A549 (cell line): ENCODE data around the gene KRTAP12-1. TPM values are rescaled to one million over a fixed set of nuclear protein-coding genes. Genes with fewer than 3 reads are reported as not detected.
"Not testable (repeated sequence)": the region's sequence is repeated elsewhere in the genome, so short reads cannot be mapped to it uniquely, and the experiment has no call there.

Source experiments
- ATAC-seq, 2 experiments: fragments of 200-7000 bp in 1 of 2; fragments of >200 bp in 1 of 2; cut with Nextera tagmentation in 1 of 2; cut with Tn5 transposase in 1 of 2; 3 replicates each; pipeline versions ENCODE4 v1.8.0 to v1.9.1; 2018 to 2020; ENCODE audit warnings: mild to moderate bottlenecking in 1 of 2, moderate library complexity in 1 of 2
- CTCF ChIA-PET: fragments of 300-600 bp; sonication (Branson Sonifier 250); formaldehyde crosslinking; extraction: SDS; loops from one replicate; lab custom pipeline; 2021; ENCODE audit warnings: antibody characterized with exemption, inconsistent platforms; lab: Yijun Ruan, JAX
- POLR2A ChIA-PET: fragments of 350-600 bp; formaldehyde crosslinking; extraction: SDS; loops from one replicate; lab custom pipeline; 2021; ENCODE audit warnings: antibody characterized with exemption, inconsistent platforms; lab: Yijun Ruan, JAX
- DNase-seq, 2 experiments: peaks; one replicate each; pipeline versions ENCODE4 v3.0.0 to v3.0.0-alpha.2; 2011 to 2016; ENCODE audit warnings: low read depth in 1 of 2, low spot score in 1 of 2
- FAIRE-seq: peaks from 2 replicates; lab custom pipeline; 2011; peaks lifted over from hg19 to GRCh38; lab: Jason Lieb, UNC
- H3K27ac ChIP-seq, 2 experiments: fragments of >200 bp; sonication (Bioruptor Twin); formaldehyde crosslinking; 3 replicates each; pipeline ENCODE4 v1.5.1; 2016 to 2017
- H3K4me1 ChIP-seq: fragments of >200 bp; sonication (Bioruptor Twin); formaldehyde crosslinking; 3 replicates; pipeline ENCODE4 v1.6.1; 2016
- H3K4me2 ChIP-seq: fragments of >200 bp; sonication (Bioruptor Twin); formaldehyde crosslinking; 3 replicates; pipeline ENCODE4 v1.6.1; 2016
- H3K4me3 ChIP-seq: fragments of >200 bp; sonication (Bioruptor Twin); formaldehyde crosslinking; 3 replicates; pipeline ENCODE4 v1.5.1; 2016
- H3K9me3 ChIP-seq: fragments of >200 bp; sonication (Bioruptor Twin); formaldehyde crosslinking; 3 replicates; pipeline ENCODE4 v1.6.1; 2016
- BHLHE40 ChIP-seq: IDR thresholded peaks from 2 replicates; pipeline ENCODE4 v1.6.1; 2012; ENCODE audit warnings: low read depth, low read length, inconsistent platforms
- CBX2 ChIP-seq: fragments of 200-600 bp; sonication (generic); IDR thresholded peaks from 2 replicates; pipeline ENCODE4 v1.6.1; 2016; ENCODE audit warnings: low read depth, mild to moderate bottlenecking, borderline replicate concordance
- EHMT2 ChIP-seq: fragments of 200-600 bp; sonication (generic); IDR thresholded peaks from 2 replicates; pipeline ENCODE4 v1.6.1; 2016; ENCODE audit warnings: antibody characterized with exemption, low read depth, mild to moderate bottlenecking, moderate library complexity
- ESRRA ChIP-seq: fragments of 150-350 bp; IDR thresholded peaks from 2 replicates; pipeline ENCODE4 v1.6.1; 2014; ENCODE audit warnings: mild to moderate bottlenecking, low read length, borderline replicate concordance
- FOXS1 ChIP-seq: fragments of 250-450 bp; sonication (Bioruptor Pico); IDR thresholded peaks from 2 replicates; pipeline ENCODE4 v1.5.0; 2020; ENCODE audit warnings: mild to moderate bottlenecking, moderate library complexity
- HDAC2 ChIP-seq: fragments of 200-600 bp; sonication (generic); IDR thresholded peaks from 2 replicates; pipeline ENCODE4 v1.6.1; 2016
- HEYL ChIP-seq: fragments of 250-450 bp; sonication (Bioruptor Pico); IDR thresholded peaks from 2 replicates; pipeline ENCODE4 v1.8.0; 2021; ENCODE audit warnings: mild to moderate bottlenecking, moderate library complexity
- HOXB5 ChIP-seq: fragments of 250-450 bp; sonication (Bioruptor Pico); IDR thresholded peaks from 2 replicates; pipeline ENCODE4 v1.5.0; 2020; ENCODE audit warnings: mild to moderate bottlenecking, moderate library complexity
- JUN ChIP-seq, 2 experiments: fragments of >200 bp; sonication (Bioruptor Twin); formaldehyde crosslinking; IDR thresholded peaks; 2 replicates in 1 of 2; 3 replicates in 1 of 2; pipeline ENCODE4 v1.6.1; 2016 to 2017
- NFE2L2 ChIP-seq: fragments of 150-350 bp; conservative IDR thresholded peaks from 2 replicates; pipeline ENCODE4 v1.6.1; 2014; ENCODE audit warnings: low read length
- NR3C1 ChIP-seq: fragments of >200 bp; sonication (Bioruptor Twin); formaldehyde crosslinking; IDR thresholded peaks from 3 replicates; pipeline ENCODE4 v1.6.1; 2017
- PHF8 ChIP-seq: fragments of 200-600 bp; sonication (generic); IDR thresholded peaks from 2 replicates; pipeline ENCODE4 v1.6.1; 2016; ENCODE audit warnings: low read depth, mild to moderate bottlenecking, antibody characterized with exemption, moderate library complexity, borderline replicate concordance
- POLR2A ChIP-seq: IDR thresholded peaks from 2 replicates; pipeline ENCODE4 v1.6.1; 2012; ENCODE audit warnings: mild to moderate bottlenecking, low read length
- RFX5 ChIP-seq: fragments of 450-650 bp; IDR thresholded peaks from 2 replicates; pipeline ENCODE4 v1.7.1; 2014; ENCODE audit warnings: antibody characterized with exemption, mild to moderate bottlenecking, moderate library complexity
- ZC3H11A ChIP-seq: fragments of 450-650 bp; IDR thresholded peaks from 2 replicates; pipeline ENCODE4 v1.6.1; 2014; ENCODE audit warnings: antibody characterized with exemption, mild to moderate bottlenecking
- ZFP36 ChIP-seq: fragments of 450-650 bp; IDR thresholded peaks from 2 replicates; pipeline ENCODE4 v1.6.1; 2014; ENCODE audit warnings: borderline replicate concordance; ENCODE audit not compliant: partially characterized antibody
- WGBS: methylation state at CpG from one replicate; pipeline ENCODE4 v1.1.6; 2017; ENCODE audit errors: missing lambda C conversion rate; 5-methylcytosine and 5-hydroxymethylcytosine counted together
- polyA plus RNA-seq, 4 experiments: library from polyadenylated mRNA; depleted of rRNA in 3 of 4; stranded (reverse); fragments of >200 nt; fragmentation: RNase III in 1 of 4; extraction: RNeasy Plus Mini Kit Qiagen cat#74134 plus additional on column Dnase treatment in 1 of 4; gene quantifications; 2 replicates in 3 of 4; 3 replicates in 1 of 4; pipeline ENCODE4 v1.2.3, GENCODE V29; 2011 to 2017
- TF ChIP-seq, protein P1 (sequence below): fragments of 450-650 bp; IDR thresholded peaks from 2 replicates; pipeline ENCODE4 v1.6.1; 2014; ENCODE audit warnings: antibody characterized with exemption
- TF ChIP-seq, protein P2 (sequence below): fragments of 200-600 bp; sonication (generic); IDR thresholded peaks from 2 replicates; pipeline ENCODE4 v1.6.1; 2016; ENCODE audit warnings: antibody characterized with exemption, mild to moderate bottlenecking, moderate library complexity
- TF ChIP-seq, protein P3 (sequence below): fragments of >200 bp; sonication (Bioruptor Twin); formaldehyde crosslinking; IDR thresholded peaks from 3 replicates; pipeline ENCODE4 v1.5.1; 2016

Gene KRTAP12-1
- polyA plus RNA-seq, 2 of the 4 experiments (the other 2 are of a cell fraction): not detected

DNA sequence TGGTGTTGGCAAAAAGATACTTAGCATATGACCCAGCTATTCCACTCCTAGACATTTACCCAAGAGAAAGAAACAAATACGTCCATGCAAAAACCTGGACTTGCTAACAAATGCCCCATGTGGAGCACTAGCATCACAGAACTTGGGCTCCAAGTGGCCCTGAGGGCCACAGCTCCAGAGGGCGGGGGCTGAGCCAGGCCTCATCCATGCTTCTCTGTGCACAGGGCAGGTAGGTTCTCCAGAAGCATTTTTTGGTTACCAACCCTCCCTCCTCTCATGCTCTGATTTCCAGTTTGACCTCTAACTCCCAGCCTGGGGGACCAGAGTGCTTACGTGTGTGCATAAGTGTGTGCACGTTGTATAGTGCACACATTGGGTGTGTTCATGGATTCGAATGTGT lies 17.3 kb downstream of the KRTAP12-1 start (continued):
- TF ChIP-seq CBX2 (no peak), POLR2A (no peak), HDAC2 (no peak), FOXS1 (CRISPR knock-in tag) (no peak), NFE2L2 (no peak)

DNA sequence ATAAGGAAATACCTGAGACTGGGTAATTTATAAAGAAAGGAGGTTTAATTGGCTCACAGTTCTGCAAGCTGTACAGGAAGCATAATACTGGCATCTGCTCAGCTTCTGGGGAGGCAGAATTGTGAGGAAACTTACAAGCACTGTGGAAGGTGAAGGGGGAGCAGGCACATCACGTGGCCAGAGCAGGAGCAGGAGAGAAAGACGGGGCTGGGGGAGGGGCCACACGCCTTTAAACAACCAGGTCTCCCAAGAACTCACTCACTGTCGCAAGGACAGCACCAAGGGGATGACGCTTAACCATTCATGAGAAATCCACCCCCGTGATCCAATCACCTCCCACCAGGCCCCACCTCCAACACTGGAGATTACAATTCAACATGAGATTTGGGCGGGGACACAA lies 20.4 kb downstream of the KRTAP12-1 start:
- H3K9me3 ChIP-seq, POLR2A ChIA-PET, ATAC-seq, CTCF ChIA-PET, H3K27ac ChIP-seq, H3K4me1 ChIP-seq, H3K4me3 ChIP-seq, DNase-seq, H3K4me2 ChIP-seq, FAIRE-seq: not testable (repeated sequence)
- WGBS: 31% methylated on average over 7 of the region's 7 CpGs

DNA sequence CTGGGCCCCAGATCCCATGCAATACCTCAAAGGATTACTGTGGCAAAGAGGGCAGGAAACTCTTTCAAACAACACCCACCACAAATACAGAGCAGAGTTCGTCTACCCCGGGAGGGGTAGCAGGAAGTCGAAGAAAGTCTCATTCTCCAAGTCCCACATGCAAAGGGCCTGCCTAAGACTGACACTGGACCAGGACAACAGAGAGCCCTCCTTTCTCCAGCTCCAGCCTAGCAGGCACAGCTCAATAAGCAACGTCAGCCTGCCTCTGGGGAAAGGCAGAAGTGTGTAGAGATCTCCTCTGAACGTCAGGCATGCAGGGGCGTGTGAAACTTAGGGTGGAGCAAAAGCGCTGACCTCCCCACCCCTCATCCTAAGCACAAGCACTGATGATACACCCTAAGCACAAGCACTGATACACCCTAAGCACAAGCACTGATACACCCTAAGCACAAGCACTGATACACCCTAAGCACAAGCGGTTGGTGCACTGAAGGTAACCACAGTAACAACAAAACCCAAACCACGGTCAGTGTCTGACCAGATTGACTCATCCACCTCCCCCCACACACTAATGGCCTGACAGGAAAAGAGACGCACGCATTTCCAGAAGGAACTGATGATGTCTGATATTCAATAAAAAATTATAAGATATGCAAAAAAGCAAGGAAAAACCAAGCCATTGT lies 22.9 kb downstream of the KRTAP12-1 start:
- H3K4me1 ChIP-seq: no peaks in the 10 kb centered on the region
- peaks cover 7% of the 10 kb centered on the region; the same call in 1 of the 3 replicates for H3K9me3 ChIP-seq
- DNase-seq (no peak), FAIRE-seq (no peak), ATAC-seq (no peak; a peak in 1 of 6 replicates)
- H3K27ac ChIP-seq: no peak overlapping the region
- no peak overlapping the region for H3K4me3 ChIP-seq
- WGBS: 18% methylated on average over 10 of the region's 11 CpGs
- CTCF ChIA-PET: no interaction called here
- POLR2A ChIA-PET: no interaction called here
- no peak overlapping the region for H3K4me2 ChIP-seq
- no peak for TF ChIP-seq RFX5
- TF ChIP-seq ZFP36: no peak
- no peak for TF ChIP-seq HEYL (CRISPR knock-in tag)
- no peak for TF ChIP-seq CBX2
- TF ChIP-seq NR3C1: no peak
- TF ChIP-seq, protein P1, sequence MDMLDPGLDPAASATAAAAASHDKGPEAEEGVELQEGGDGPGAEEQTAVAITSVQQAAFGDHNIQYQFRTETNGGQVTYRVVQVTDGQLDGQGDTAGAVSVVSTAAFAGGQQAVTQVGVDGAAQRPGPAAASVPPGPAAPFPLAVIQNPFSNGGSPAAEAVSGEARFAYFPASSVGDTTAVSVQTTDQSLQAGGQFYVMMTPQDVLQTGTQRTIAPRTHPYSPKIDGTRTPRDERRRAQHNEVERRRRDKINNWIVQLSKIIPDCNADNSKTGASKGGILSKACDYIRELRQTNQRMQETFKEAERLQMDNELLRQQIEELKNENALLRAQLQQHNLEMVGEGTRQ: no peak
- no peak for TF ChIP-seq JUN (IDR thresholded peaks at IDR 0.05)
- no peak for TF ChIP-seq ZC3H11A
- TF ChIP-seq PHF8: no peak
- no peak for TF ChIP-seq HDAC2
- TF ChIP-seq ESRRA: no peak
- no peak for TF ChIP-seq BHLHE40
- TF ChIP-seq, protein P2, sequence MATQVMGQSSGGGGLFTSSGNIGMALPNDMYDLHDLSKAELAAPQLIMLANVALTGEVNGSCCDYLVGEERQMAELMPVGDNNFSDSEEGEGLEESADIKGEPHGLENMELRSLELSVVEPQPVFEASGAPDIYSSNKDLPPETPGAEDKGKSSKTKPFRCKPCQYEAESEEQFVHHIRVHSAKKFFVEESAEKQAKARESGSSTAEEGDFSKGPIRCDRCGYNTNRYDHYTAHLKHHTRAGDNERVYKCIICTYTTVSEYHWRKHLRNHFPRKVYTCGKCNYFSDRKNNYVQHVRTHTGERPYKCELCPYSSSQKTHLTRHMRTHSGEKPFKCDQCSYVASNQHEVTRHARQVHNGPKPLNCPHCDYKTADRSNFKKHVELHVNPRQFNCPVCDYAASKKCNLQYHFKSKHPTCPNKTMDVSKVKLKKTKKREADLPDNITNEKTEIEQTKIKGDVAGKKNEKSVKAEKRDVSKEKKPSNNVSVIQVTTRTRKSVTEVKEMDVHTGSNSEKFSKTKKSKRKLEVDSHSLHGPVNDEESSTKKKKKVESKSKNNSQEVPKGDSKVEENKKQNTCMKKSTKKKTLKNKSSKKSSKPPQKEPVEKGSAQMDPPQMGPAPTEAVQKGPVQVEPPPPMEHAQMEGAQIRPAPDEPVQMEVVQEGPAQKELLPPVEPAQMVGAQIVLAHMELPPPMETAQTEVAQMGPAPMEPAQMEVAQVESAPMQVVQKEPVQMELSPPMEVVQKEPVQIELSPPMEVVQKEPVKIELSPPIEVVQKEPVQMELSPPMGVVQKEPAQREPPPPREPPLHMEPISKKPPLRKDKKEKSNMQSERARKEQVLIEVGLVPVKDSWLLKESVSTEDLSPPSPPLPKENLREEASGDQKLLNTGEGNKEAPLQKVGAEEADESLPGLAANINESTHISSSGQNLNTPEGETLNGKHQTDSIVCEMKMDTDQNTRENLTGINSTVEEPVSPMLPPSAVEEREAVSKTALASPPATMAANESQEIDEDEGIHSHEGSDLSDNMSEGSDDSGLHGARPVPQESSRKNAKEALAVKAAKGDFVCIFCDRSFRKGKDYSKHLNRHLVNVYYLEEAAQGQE: no peak
- no peak for TF ChIP-seq EHMT2
- no peak for TF ChIP-seq HOXB5
- TF ChIP-seq, protein P3, sequence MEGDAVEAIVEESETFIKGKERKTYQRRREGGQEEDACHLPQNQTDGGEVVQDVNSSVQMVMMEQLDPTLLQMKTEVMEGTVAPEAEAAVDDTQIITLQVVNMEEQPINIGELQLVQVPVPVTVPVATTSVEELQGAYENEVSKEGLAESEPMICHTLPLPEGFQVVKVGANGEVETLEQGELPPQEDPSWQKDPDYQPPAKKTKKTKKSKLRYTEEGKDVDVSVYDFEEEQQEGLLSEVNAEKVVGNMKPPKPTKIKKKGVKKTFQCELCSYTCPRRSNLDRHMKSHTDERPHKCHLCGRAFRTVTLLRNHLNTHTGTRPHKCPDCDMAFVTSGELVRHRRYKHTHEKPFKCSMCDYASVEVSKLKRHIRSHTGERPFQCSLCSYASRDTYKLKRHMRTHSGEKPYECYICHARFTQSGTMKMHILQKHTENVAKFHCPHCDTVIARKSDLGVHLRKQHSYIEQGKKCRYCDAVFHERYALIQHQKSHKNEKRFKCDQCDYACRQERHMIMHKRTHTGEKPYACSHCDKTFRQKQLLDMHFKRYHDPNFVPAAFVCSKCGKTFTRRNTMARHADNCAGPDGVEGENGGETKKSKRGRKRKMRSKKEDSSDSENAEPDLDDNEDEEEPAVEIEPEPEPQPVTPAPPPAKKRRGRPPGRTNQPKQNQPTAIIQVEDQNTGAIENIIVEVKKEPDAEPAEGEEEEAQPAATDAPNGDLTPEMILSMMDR: no peak
